Activated T-helper 17 cell treated with anti-CD3 and anti-CD28 coated beads, Interleukin-2, amount 50 U/mL, for 72 hours (primary cell): ENCODE results near the gene UBAP2L. TPM values are rescaled to one million over a fixed set of nuclear protein-coding genes. Genes with fewer than 3 reads are reported as not detected.

ENCODE experiments used
- total RNA-seq, 2 donors: library from RNA; stranded (reverse); gene quantifications; one replicate each; pipeline ENCODE4 v1.2.3, GENCODE V29; 2022

Gene UBAP2L
- total RNA-seq, 2 donors from 2014 or later, result 237 to 249 TPM

Other genes with a start within 250 kb of the UBAP2L start
- gene JTB, start 243.3 kb upstream of the UBAP2L start, total RNA-seq, result 100 to 1,000 TPM in 1 of 2 donors, 10 to 100 TPM in 1; 89.7 to 167 TPM
- gene RAB13, start 234.6 kb upstream of the UBAP2L start, total RNA-seq, result under 1 TPM; 0.66 to 0.91 TPM
- gene RPS27, start 230.2 kb upstream of the UBAP2L start, total RNA-seq, result 1,000 to 10,000 TPM; 1,111 to 1,746 TPM
- gene NUP210L, start 65.9 kb upstream of the UBAP2L start, total RNA-seq, result under 1 TPM; 0.04 to 0.24 TPM
- 100 to 1,000 TPM; 370 to 607 TPM for gene TPM3, start 28.9 kb upstream of the UBAP2L start, total RNA-seq
- not detected for gene CFAP141, start 14.6 kb upstream of the UBAP2L start, total RNA-seq
- gene HAX1, start 51.7 kb downstream of the UBAP2L start, total RNA-seq, result 100 to 1,000 TPM; 127 to 132 TPM
- gene AQP10, start 100.1 kb downstream of the UBAP2L start, total RNA-seq, result not detected
- gene ATP8B2, start 104.6 kb downstream of the UBAP2L start, total RNA-seq, result 10 to 100 TPM; 64.3 to 69.0 TPM
- gene IL6R, start 184.4 kb downstream of the UBAP2L start, total RNA-seq, result 10 to 100 TPM; 38.2 to 41.2 TPM